Ectodermal cell (in vitro differentiated cells): Measurements from ENCODE around the gene STK11.
A peak's percentile ranks its signal among the peaks of the same experiment; 100 is the strongest.

Experiments used
- H3K27ac ChIP-seq: 2 replicates; pipeline ENCODE4 v1.7.0; 2013; ENCODE audit warnings: mild to moderate bottlenecking, low read depth, low read length; ENCODE audit not compliant: insufficient read depth, poor library complexity, severe bottlenecking
- H3K27me3 ChIP-seq: 2 replicates; pipeline ENCODE4 v1.7.0; 2013; ENCODE audit warnings: mild to moderate bottlenecking, low read length; ENCODE audit not compliant: insufficient read depth, control insufficient read depth, poor library complexity, severe bottlenecking
- H3K36me3 ChIP-seq: one replicate; pipeline ENCODE4 v1.7.0; 2013; ENCODE audit warnings: low read length; ENCODE audit not compliant: control insufficient read depth, insufficient read depth
- H3K4me1 ChIP-seq: one replicate; pipeline ENCODE4 v1.7.0; 2013; ENCODE audit warnings: low read length; ENCODE audit not compliant: control insufficient read depth, insufficient read depth
- H3K4me3 ChIP-seq: 2 replicates; pipeline ENCODE4 v1.7.0; 2013; ENCODE audit warnings: low read depth, low read length, control low read depth; ENCODE audit not compliant: insufficient read depth
- H3K9me3 ChIP-seq: 2 replicates; pipeline ENCODE4 v1.7.0; 2013; ENCODE audit warnings: mild to moderate bottlenecking, low read length, moderate library complexity; ENCODE audit not compliant: control insufficient read depth
- WGBS, 2 experiments: methylation state at CpG; one replicate each; pipeline ENCODE4 v1.1.7; 2013; ENCODE audit warnings: missing lambda C conversion rate in 2 of 2; 5-methylcytosine and 5-hydroxymethylcytosine counted together

The STK11 gene

GRCh38 chr19:1259876-1260748 is 54.5 kb downstream of the STK11 start:
- peak overlapping the region; percentile 34 for H3K4me3 ChIP-seq
- H3K27me3 ChIP-seq: no peaks in the 10 kb centered on the region
- WGBS, 2 experiments: 25% methylated on average over 33 of the region's 33 CpGs

GRCh38 chr19:1260749-1261537 is 55.4 kb downstream of the STK11 start:
- Histone ChIP-seq H3K36me3 (peaks cover 11% of the 10 kb centered on the region), H3K9me3 (no peaks in the 10 kb centered on the region), H3K4me3 (peak overlapping the region; percentile 71), H3K27me3 (no peaks in the 10 kb centered on the region), H3K4me1 (peaks cover 66% of the 10 kb centered on the region), H3K27ac (peak overlapping the region; percentile 70)
- 1% methylated on average over 83 of the region's 83 CpGs for WGBS, 2 experiments

More at GRCh38 chr19:1259876-1260748, 54.5 kb downstream of the STK11 start:
- Histone ChIP-seq H3K9me3 (no peaks in the 10 kb centered on the region), H3K27ac (peak overlapping the region; percentile 70), H3K36me3 (peaks cover 19% of the 10 kb centered on the region), H3K4me1 (peaks cover 66% of the 10 kb centered on the region)

- peaks cover 66% of the 10 kb centered on the region for H3K4me1 ChIP-seq
- 26 to 27% methylated on average over 14 of the region's 14 CpGs for WGBS, 2 experiments
- peak overlapping the region; percentile 71 for H3K4me3 ChIP-seq
- H3K9me3 ChIP-seq: no peaks in the 10 kb centered on the region
- H3K36me3 ChIP-seq: peaks cover 7% of the 10 kb centered on the region
- no peaks in the 10 kb centered on the region for H3K27me3 ChIP-seq
- no peak overlapping the region for H3K27ac ChIP-seq
Measured at GRCh38 chr19:1261538-1261797, 55.9 kb downstream of the STK11 start.

- H3K27ac ChIP-seq: peak overlapping the region; percentile 13
- H3K27me3 ChIP-seq: peaks cover 1% of the 10 kb centered on the region
- H3K4me3 ChIP-seq: peak overlapping the region; percentile 71
- no peaks in the 10 kb centered on the region for H3K9me3 ChIP-seq
- peaks cover 61% of the 10 kb centered on the region for H3K4me1 ChIP-seq
- H3K36me3 ChIP-seq: peaks cover 2% of the 10 kb centered on the region
- WGBS, 2 experiments: 49 to 53% methylated on average over 28 of the region's 28 CpGs
Measured at GRCh38 chr19:1261798-1262622, 56.4 kb downstream of the STK11 start.

- Histone ChIP-seq H3K27ac (peak overlapping the region; percentile 13), H3K9me3 (no peaks in the 10 kb centered on the region), H3K27me3 (peaks cover 8% of the 10 kb centered on the region), H3K36me3 (no peaks in the 10 kb centered on the region), H3K4me3 (peak overlapping the region; percentile 71), H3K4me1 (peaks cover 67% of the 10 kb centered on the region)
- WGBS, 2 experiments: 39 to 41% methylated on average over 21 of the region's 21 CpGs
Measured at GRCh38 chr19:1262623-1263123, 57.1 kb downstream of the STK11 start.

GRCh38 chr19:1263188-1263587 is 57.6 kb downstream of the STK11 start:
- H3K4me3 ChIP-seq: no peak overlapping the region
- H3K36me3 ChIP-seq: no peaks in the 10 kb centered on the region
- H3K27me3 ChIP-seq: peaks cover 13% of the 10 kb centered on the region
- no peak overlapping the region for H3K27ac ChIP-seq
- H3K4me1 ChIP-seq: peaks cover 67% of the 10 kb centered on the region
- WGBS, 2 experiments: 69% methylated on average over 5 of the region's 5 CpGs
- H3K9me3 ChIP-seq: no peaks in the 10 kb centered on the region

- Histone ChIP-seq H3K27ac (peak overlapping the region; percentile 77), H3K4me3 (no peak overlapping the region), H3K27me3 (peaks cover 16% of the 10 kb centered on the region), H3K36me3 (no peaks in the 10 kb centered on the region), H3K9me3 (no peaks in the 10 kb centered on the region), H3K4me1 (peaks cover 61% of the 10 kb centered on the region)
- WGBS, 2 experiments: 66 to 68% methylated on average over 26 of the region's 26 CpGs
Measured at GRCh38 chr19:1264801-1265614, 59.4 kb downstream of the STK11 start.

GRCh38 chr19:1265615-1266128 is 60.1 kb downstream of the STK11 start:
- H3K4me1 ChIP-seq: peaks cover 61% of the 10 kb centered on the region
- H3K27ac ChIP-seq: peak overlapping the region; percentile 28
- peaks cover 16% of the 10 kb centered on the region for H3K27me3 ChIP-seq
- no peaks in the 10 kb centered on the region for H3K9me3 ChIP-seq
- peak overlapping the region; percentile 58 for H3K4me3 ChIP-seq
- WGBS, 2 experiments: 6% methylated on average over 28 of the region's 28 CpGs
- no peaks in the 10 kb centered on the region for H3K36me3 ChIP-seq
